Psoas muscle (tissue), 8 donors: ENCODE results near the gene RBM4. TPM values are rescaled to one million over a fixed set of nuclear protein-coding genes. Genes with fewer than 3 reads are reported as not detected.

Source experiments
- ATAC-seq, 4 donors: fragments of 200-7000 bp; cut with Tn5 transposase; one replicate each; pipeline ENCODE4 v1.9.1; 2020; ENCODE audit warnings: moderate library complexity in 3 of 4, mild to moderate bottlenecking in 2 of 4
- DNase-seq, 2 donors: peaks; one replicate each; pipeline ENCODE4 v3.0.0-alpha.2; 2020
- H3K27ac ChIP-seq: fragments of 200-600 bp; one replicate; pipeline ENCODE4 v1.8.0; 2022
- H3K27me3 ChIP-seq, 3 donors: fragments of 200-600 bp in 1 of 3; one replicate each; pipeline versions ENCODE4 v1.6.1 to v1.8.0; 2013 to 2022; ENCODE audit warnings: low read length in 2 of 3, mild to moderate bottlenecking in 2 of 3, moderate library complexity in 1 of 3; ENCODE audit not compliant: insufficient read depth in 3 of 3
- H3K36me3 ChIP-seq, 2 donors: fragments of 200-600 bp in 1 of 2; one replicate each; pipeline versions ENCODE4 v1.6.1 to v1.8.0; 2013 to 2022; ENCODE audit warnings: low read depth in 1 of 2, mild to moderate bottlenecking in 1 of 2, moderate library complexity in 1 of 2; ENCODE audit not compliant: insufficient read depth in 1 of 2
- H3K4me1 ChIP-seq: fragments of 200-600 bp; one replicate; pipeline ENCODE4 v1.8.0; 2022
- H3K4me3 ChIP-seq: fragments of 200-600 bp; one replicate; pipeline ENCODE4 v1.8.0; 2022; ENCODE audit warnings: mild to moderate bottlenecking
- H3K9me3 ChIP-seq: fragments of 200-600 bp; one replicate; pipeline ENCODE4 v1.8.0; 2022
- WGBS, 3 donors: extraction: QIAGEN DNeasy Blood & Tissue Kit; methylation state at CpG; one replicate each; pipeline versions ENCODE4 v1.1.6 to v1.1.7; 2013; 5-methylcytosine and 5-hydroxymethylcytosine counted together
- intact Hi-C, 2 donors: fragments of 100-400 bp; cut with DNase I; formaldehyde crosslinking; loops; one replicate each; pipeline versions ENCODE4 v1.11.0 to v1.14.2; 2022
- polyA plus RNA-seq, 3 donors: library from polyadenylated mRNA; stranded (reverse); fragments of 200-250 nt; gene quantifications; one replicate each; pipeline ENCODE4 v1.2.3, GENCODE V29; 2013
- total RNA-seq, 4 donors: library from RNA; stranded (reverse); fragmentation: NEBNext Ultra II Directional in 2 of 4; extraction: Animal tissue kit (Norgen Biotek cat#: 25700) in 2 of 4; gene quantifications; one replicate each; pipeline versions ENCODE4 v1.2.1 to v1.2.4, GENCODE V29; 2021 to 2023
- TF ChIP-seq, protein P1 (sequence below): fragments of 200-600 bp; IDR thresholded peaks from one replicate; pipeline ENCODE4 v1.8.0; 2022; ENCODE audit warnings: antibody characterized with exemption
- donor health status: healthy with polysubstance abuse.
- donor health status: DM: no; HTN: no; CAD: no; lungs with moderate emphysema.
- donor health status: Bipolar disorder and iron deficiency.
- donor health status: healthy.
- donor health status: DM: yes; HTN: yes; CAD: no.
- donor health status: DM: no; HTN: no; CAD: no.
- donor health status: DM: no; HTN: no; CAD: no.
- donor health status: DM: yes; HTN: yes; CAD: no.

Gene RBM4
- total and polyA plus RNA-seq, 7 donors = 54.5 to 80.8 (median 63.5) TPM

DNA sequence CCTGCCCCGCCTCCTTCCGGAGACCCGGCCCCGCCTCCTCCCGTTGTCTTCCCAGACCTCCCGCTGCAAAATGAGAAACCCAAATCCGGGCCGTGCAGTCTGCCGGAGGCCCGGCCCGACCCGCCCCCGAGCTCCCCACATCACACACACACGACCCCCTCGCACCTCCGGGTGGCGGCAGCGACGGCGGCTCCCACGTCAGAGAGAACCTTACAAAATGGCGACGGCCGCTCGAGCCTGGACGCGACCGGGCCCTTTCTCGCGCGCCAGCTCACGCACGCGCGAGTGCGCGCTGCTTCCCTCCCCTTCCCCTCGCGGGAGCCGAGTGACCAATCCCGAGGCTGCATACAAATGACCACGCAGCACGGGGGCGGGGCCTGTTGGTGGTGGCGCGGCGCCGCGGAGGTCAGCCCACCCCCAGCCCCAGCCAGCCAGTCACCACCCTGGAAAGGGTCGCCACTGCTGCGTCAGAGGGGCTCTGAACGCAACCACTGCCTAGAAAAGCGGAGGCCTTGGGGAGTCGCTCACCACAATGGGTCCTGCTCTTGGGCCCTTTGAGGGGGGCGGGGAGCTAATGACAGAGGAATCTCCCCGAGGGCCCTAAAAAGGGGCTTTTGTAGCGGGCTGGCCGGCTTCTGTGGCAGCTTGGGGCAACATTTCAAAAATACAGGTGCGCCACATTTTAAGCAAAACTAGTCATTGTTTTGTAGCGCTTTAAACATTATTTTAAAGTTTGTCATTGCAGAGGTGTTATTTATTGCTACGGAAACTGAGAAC is 39.3 kb downstream of the RBM4 start, which contains the start of gene RBM4B:
Gene RBM4B (minus strand): TSS at position 289 of the 777 bp plus-strand sequence. CDS start 808 bp downstream, outside the sequence.
- Histone ChIP-seq H3K27me3 (no peaks in the 10 kb centered on the region), H3K4me3 (peak within 1 kb of the TSS; percentile 86), H3K27ac (peak within 1 kb of the TSS; percentile 93), H3K36me3 (peaks cover 0 to 16% of the 10 kb centered on the region in 2 donors), H3K4me1 (peaks cover 30% of the 10 kb centered on the region), H3K9me3 (no peaks in the 10 kb centered on the region)
- intact Hi-C loops = loop anchor here (1.0 to 5.0 kb wide), 6 partner anchors 35 to 269 kb away; partner anchors contain the start of genes CCDC87 (in 1 of the 2) and CCS (in 1 of the 2)
- DNase-seq (peak; percentile 98 to 99), ATAC-seq (peak; percentile 96 to 98 (median 96))
- WGBS, 3 donors = 0 to 1% (median 1%) methylated on average over 44 to 61 of the region's 61 CpGs
- TF ChIP-seq, protein P1, sequence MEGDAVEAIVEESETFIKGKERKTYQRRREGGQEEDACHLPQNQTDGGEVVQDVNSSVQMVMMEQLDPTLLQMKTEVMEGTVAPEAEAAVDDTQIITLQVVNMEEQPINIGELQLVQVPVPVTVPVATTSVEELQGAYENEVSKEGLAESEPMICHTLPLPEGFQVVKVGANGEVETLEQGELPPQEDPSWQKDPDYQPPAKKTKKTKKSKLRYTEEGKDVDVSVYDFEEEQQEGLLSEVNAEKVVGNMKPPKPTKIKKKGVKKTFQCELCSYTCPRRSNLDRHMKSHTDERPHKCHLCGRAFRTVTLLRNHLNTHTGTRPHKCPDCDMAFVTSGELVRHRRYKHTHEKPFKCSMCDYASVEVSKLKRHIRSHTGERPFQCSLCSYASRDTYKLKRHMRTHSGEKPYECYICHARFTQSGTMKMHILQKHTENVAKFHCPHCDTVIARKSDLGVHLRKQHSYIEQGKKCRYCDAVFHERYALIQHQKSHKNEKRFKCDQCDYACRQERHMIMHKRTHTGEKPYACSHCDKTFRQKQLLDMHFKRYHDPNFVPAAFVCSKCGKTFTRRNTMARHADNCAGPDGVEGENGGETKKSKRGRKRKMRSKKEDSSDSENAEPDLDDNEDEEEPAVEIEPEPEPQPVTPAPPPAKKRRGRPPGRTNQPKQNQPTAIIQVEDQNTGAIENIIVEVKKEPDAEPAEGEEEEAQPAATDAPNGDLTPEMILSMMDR = no peak

DNA sequence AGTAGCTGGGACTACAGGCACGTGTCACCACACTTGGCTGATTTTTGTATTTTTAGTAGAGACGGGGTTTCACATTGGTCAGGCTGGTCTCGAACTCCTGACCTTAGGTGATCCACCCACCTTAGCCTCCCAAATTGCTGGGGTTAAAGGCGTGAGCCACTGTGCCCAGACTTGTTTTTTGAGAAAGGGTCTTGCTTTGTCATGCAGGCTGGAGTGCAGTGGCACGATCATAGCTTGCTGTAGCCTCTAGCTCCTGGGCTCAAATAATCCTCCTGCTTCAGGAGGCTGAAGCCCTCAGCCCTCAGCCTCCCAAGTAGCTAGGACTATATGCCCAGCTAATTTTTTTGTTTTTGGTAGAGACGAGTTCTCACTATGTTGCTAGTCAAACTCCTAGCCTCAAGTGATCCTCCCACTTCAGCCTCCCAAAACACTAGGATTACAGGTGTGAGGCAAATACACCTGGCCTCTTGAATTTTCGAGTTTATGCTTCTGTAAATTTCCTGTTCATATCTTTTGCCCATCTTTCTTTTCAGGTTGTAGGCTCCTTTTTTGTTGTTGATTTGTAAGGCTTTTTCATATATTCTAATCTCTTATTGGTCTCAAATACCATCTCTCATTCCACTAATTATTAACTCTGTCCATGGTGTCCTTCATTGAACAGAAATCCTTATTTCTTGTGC is 42.6 kb downstream of the RBM4 start:
- H3K36me3 ChIP-seq = peaks cover 0 to 3% of the 10 kb centered on the region in 2 donors
- no peak overlapping the region for H3K4me3 ChIP-seq
- H3K27ac ChIP-seq = no peak overlapping the region
- DNase-seq = no peak
- WGBS, 3 donors = 89 to 93% (median 91%) methylated on average over 7 of the region's 7 CpGs
- intact Hi-C loops = loop anchor here in 1 of 2 donors (10.0 kb wide), 1 partner anchor 266 kb away; no protein-coding TSS in a partner anchor
- peaks cover 9% of the 10 kb centered on the region for H3K4me1 ChIP-seq
- no peaks in the 10 kb centered on the region for H3K9me3 ChIP-seq
- TF ChIP-seq, protein P1 = no peak
- no peak for ATAC-seq
- H3K27me3 ChIP-seq = no peaks in the 10 kb centered on the region

DNA sequence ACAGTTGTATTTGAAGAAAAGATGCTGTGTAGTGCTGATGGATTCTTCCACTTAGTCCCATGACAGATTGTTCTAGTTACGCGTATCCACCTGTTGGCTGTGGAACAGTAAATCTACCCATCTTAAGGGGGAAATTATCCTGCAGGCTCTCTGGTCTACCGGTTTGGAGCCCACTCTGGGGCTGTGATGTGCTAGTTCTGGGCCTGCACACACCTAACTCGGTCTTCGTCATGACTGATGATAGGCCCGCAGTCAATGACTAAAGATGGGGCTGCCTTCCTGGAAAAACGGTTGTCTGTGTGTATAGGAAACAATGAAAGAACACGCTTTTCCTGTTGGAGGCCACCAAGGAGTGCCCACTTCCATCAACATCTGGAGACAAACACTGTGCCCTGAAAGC is 45.4 kb downstream of the RBM4 start:
- Histone ChIP-seq H3K27ac (no peak overlapping the region), H3K27me3 (no peaks in the 10 kb centered on the region), H3K36me3 (peaks cover 0 to 3% of the 10 kb centered on the region in 2 donors), H3K9me3 (no peaks in the 10 kb centered on the region), H3K4me1 (no peaks in the 10 kb centered on the region), H3K4me3 (no peak overlapping the region)
- no peak for DNase-seq
- intact Hi-C loops = loop anchor here in 1 of 2 donors (10.0 kb wide), 1 partner anchor 269 kb away; no protein-coding TSS in a partner anchor
- ATAC-seq = no peak
- WGBS, 3 donors = 85 to 89% (median 87%) methylated on average over 8 of the region's 8 CpGs
- TF ChIP-seq, protein P1 = no peak

DNA sequence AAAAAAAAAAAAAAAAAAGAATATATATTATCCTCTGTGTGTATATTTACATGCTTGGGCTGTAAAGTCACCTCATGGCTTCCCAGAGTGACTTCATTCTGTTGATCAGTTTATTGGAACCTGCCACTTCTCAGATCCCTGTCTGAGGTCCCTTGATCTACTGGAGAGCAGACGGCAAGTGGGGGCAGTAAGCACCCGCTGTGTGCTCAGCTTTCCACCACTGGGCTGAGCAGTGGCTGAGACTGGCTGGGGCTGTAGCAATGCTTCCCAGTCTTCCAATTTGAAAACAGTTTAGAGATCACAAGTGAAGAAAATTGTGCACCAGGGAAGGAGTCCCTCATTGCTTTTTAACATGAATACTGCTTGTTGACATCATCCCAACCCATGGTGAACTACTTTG is 46.1 kb downstream of the RBM4 start:
- DNase-seq = no peak
- no peak for ATAC-seq
- Histone ChIP-seq H3K9me3 (no peaks in the 10 kb centered on the region), H3K27ac (no peak overlapping the region), H3K36me3 (peaks cover 0 to 3% of the 10 kb centered on the region in 2 donors), H3K27me3 (no peaks in the 10 kb centered on the region), H3K4me3 (no peak overlapping the region), H3K4me1 (no peaks in the 10 kb centered on the region)
- 89 to 96% (median 90%) methylated on average over 2 of the region's 2 CpGs for WGBS, 3 donors
- TF ChIP-seq, protein P1 = no peak
- intact Hi-C loops = loop anchor here in 1 of 2 donors (10.0 kb wide), 1 partner anchor 270 kb away; no protein-coding TSS in a partner anchor
